NOMO-1 treated with dmso at 0.1 percent for 144 hours (cell line): ENCODE measurements around the gene SAFB2.
A peak's percentile ranks its signal among the peaks of the same experiment; 100 is the strongest.

ENCODE experiments used
- DNase-seq: peaks from one replicate; lab custom pipeline; 2025; ENCODE audit not compliant: unreplicated experiment; lab: John Stamatoyannopoulos, UW

The SAFB2 gene

DNA sequence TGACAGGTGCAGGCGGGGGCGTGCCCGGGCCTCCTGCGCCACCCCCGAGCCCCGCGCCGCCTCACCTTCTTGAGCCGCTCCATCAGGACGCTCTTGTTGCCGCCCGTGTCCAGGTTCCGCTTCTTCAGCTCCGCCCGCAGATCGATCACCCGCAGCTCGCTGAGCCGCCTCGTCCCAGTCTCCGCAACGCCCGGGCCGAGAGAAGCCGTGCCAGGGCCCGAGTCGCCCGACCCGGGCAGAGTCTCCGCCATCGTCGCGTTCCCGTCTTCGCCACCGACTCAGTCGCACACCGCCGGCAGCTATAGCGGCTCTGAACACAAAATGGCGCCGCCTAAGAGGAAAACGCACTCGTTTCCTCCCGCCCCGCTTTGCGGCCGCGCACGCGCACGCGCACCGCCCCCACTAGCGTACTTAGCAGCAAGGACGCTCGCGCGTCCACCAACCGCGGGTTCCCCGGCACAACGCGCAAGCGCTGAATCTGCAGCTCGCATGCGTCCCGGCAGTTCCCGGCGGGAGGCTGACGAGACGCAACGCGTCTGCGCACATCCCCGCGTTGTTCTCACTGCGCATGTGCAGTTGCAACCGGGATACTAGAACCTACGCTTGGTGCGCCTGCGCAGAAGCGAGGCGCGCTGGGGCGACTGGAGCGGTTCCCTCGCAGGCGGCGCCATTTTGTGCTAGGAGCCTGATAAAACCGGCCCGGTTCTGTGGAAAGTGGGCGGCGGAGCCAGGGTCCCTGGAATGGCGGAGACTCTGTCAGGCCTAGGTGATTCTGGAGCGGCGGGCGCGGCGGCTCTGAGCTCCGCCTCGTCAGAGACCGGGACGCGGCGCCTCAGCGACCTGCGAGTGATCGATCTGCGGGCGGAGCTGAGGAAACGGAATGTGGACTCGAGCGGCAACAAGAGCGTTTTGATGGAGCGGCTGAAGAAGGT is at the start of gene SAFB2, which contains the start of gene SAFB:
Gene SAFB2, minus strand, starts transcription at position 312 of the 932 bp plus-strand sequence. Its CDS starts 61 bp downstream, at position 251.
Gene SAFB, plus strand, starts transcription at position 619 of the 932 bp plus-strand sequence. Its CDS starts 123 bp downstream, at position 742.
- DNase-seq: peak; percentile 94

- no peak for DNase-seq
Measured at GRCh38 chr19:5671600-5671999, 49.0 kb upstream of the SAFB2 start.

- DNase-seq: no peak
Measured at GRCh38 chr19:5669212-5669611, 46.6 kb upstream of the SAFB2 start.

DNA sequence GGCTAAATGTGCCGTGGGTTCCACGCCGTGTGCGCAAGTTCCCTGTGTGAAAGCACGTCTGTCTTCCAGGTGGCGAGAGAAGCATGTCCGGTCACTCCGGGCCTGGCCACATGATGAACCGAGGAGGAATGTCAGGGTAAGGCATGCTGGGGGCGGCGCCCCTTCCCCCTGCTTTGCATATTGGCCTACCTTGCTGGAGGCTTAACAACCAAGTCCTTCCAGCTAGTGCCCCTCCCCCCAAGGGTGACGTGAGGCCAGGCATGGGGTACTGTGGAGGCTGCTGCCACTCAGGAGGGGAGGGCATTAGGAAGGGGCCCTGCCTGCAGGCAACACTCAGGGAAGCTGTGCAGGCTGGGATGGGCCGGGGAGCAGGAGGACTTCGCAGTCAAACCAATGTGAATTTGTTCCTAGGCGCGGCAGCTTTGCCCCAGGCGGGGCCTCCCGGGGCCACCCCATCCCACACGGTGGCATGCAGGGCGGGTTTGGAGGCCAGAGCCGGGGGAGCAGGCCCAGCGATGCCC is 45.2 kb upstream of the SAFB2 start:
- DNase-seq: no peak

- DNase-seq: no peak
Measured at GRCh38 chr19:5666921-5667610, 44.5 kb upstream of the SAFB2 start.

DNA sequence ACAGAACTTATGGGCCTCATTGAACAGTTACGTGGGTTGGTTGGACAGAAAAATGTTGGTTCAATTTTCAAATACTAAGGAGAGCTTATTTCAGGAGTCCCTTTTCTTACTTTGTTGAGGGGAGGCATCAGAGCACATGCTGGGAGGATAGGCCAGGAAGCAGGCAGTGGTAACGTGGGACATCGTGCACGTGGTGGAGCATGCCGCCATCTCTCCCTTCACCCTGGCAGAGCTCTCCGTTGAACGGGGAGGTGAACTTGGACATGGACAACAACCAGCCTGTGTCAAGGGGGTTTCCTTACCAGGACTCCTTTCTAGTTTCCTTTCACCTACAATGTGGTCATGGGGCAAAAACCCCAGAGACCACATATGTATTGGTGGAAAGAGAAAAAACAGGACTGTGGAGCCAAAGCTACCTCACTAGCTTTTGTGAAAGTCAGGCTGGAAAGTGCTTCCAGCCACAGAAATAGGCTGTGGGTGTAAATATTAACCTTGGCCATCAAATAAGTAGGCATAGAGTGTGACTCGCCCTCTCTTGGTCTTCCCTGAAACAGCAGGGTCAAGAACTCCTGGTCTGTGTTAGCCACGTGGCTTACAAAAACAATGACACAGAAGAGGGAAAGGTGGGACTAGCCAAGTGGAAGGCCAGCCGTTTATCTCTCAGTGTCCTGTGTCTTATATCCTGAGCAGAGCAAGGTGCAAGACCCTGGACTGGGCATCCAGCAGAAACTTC is 43.4 kb upstream of the SAFB2 start:
- no peak for DNase-seq

DNA sequence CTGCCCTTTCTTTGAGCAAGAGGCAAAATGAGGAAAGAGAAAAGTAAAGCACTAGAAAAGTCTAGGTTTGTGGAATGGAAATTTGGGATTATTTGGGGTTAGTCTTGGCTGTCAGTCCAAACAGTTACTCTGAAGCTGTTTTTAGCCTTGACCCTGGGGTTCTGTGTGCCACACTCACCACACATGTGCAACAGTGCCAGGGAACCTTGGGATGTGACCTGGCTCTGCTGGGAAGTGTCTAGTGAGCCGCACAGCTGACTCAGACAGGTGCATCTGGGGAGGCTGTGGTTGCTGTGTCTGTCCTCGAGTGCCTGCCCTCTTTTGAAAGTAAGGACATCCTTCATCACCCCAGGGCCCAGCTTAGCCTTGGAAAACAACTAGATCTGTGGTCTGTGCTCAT is 41.9 kb upstream of the SAFB2 start:
- no peak for DNase-seq

- no peak for DNase-seq
Measured at GRCh38 chr19:5663904-5664303, 41.3 kb upstream of the SAFB2 start.

DNA sequence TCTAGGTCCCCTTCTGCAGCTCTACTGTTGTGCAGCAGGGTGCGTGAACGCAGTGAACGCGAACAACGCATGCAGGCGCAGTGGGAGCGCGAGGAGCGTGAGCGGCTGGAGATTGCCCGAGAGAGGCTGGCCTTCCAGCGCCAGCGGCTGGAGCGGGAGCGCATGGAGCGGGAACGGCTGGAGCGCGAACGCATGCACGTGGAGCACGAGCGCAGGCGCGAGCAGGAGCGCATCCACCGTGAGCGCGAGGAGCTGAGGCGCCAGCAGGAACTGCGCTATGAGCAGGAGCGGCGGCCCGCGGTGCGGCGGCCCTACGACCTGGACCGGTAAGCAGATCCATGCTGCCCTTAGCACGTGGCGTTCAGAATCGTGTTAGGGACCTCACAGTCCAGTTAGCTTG is 38.9 kb upstream of the SAFB2 start:
- no peak for DNase-seq

- no peak for DNase-seq
Measured at GRCh38 chr19:5655412-5655811, 32.8 kb upstream of the SAFB2 start.

- no peak for DNase-seq
Measured at GRCh38 chr19:5654931-5655330, 32.4 kb upstream of the SAFB2 start.

- no peak for DNase-seq
Measured at GRCh38 chr19:5652261-5652660, 29.7 kb upstream of the SAFB2 start.

GRCh38 chr19:5651361-5651760 is 28.8 kb upstream of the SAFB2 start:
- no peak for DNase-seq

- no peak for DNase-seq
Measured at GRCh38 chr19:5648464-5648863, 25.9 kb upstream of the SAFB2 start.

GRCh38 chr19:5646703-5647102 is 24.1 kb upstream of the SAFB2 start:
- no peak for DNase-seq

DNA sequence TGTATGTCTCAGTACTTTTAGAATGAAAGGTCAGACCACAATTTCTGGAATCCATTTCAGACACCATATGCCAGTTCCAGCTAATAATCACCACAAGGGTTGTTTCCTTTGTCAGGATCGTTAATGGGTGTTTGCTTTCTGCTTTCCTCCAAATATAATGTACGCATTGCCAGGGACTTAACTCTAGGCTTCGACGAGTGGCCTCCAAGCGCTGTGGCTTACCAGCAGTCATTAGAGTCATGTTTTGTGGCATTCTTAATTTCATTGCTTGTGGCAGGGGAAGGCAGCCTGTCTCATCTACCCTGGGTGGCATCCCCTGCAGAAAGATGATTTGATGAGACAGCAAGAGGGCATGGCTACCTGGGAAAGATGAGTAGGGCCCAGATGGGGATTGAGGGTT is 22.8 kb upstream of the SAFB2 start:
- no peak for DNase-seq

GRCh38 chr19:5644037-5644436 is 21.5 kb upstream of the SAFB2 start:
- no peak for DNase-seq

DNA sequence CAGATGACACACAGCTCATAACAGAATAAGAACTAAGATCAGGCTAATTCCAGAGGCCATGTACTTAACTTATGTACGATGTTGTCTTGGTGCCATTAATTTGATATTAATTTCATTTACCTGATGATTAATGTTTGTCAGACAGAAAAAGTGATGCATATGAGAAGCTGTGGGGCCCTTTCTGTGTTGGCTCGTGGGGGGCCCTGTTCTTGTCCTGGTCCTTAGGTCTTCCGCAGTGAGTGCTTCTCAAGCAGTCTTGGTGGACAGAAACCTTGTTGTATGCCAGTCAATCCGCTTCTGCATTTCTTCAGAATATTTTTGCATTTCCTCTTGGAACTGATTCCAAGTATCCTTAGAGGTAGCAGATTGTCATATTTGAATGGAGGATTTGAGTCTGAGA is 20.5 kb upstream of the SAFB2 start:
- DNase-seq: no peak

DNA sequence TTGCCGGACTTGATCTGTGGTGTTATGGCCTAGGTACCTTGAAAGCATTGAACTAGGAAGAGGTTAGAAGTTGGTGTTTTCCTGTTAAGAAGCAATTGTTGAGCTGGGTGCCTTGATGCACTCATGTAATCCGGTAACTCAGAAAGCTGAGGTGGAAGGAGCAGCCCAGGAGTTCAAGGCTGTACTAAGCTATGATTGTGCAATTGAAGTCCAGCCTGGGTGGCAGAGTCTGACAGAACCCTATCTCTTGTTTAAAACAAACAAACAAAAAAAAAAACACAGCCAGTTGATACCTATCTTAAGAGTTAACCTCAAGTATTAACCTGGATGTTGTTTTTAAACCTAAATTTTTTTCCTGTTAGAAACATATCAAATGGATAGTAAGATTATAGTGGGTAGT is 19.6 kb upstream of the SAFB2 start:
- no peak for DNase-seq

- no peak for DNase-seq
Measured at GRCh38 chr19:5641171-5641570, 18.6 kb upstream of the SAFB2 start.

GRCh38 chr19:5637971-5638370 is 15.4 kb upstream of the SAFB2 start:
- DNase-seq: peak; percentile 2
